Measurements from ENCODE around the gene ZFAND5. TPM values are rescaled to one million over a fixed set of nuclear protein-coding genes. Genes with fewer than 3 reads are reported as not detected.

The ZFAND5 gene
- total and polyA plus RNA-seq, 4 donors, result 45.6 to 119 (median 61.9) TPM

DNA sequence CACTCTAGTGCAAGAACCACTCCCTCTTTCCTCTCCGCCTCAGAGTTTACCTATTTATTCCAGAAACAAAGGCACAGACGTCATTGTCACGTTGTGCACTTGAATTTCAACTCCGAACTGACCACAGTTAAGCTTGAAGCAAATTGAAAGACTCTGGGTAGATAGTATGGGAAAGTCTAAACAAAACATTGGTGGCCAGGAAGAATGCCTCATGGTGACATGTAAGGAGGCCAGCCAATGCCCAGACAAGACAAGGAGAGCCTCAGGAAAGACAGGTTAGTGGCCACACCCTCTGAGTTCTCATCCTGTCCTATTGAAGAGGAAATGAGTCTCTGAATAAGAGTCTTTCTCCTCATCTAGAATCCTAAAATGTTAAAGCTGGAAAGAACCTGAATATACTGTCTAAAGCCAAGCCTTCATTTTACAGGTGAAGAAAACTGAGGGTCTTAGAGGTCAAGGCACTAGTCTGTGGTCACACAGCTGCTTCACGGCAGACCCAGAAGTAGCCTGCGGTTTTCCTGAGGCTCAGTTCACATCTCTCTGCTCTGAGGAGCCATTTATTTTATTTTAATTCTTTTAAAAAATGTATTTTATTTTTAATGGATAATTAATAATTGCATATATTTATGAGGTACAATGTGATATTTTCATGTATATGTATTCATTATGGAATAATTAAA is 30.2 kb downstream of the ZFAND5 start:
- DNase-seq (ENCODE audit: low spot score), result no peak
- WGBS, result 94% methylated on average over 6 of the region's 6 CpGs
- H3K36me3 ChIP-seq (ENCODE audit: control insufficient read depth in 4 of 4, insufficient read depth in 3 of 4, low read depth in 1 of 4, low read length in 3 of 4), result no peaks in the 10 kb centered on the region
- no peaks in the 10 kb centered on the region for H3K4me1 ChIP-seq (ENCODE audit: control insufficient read depth in 4 of 4, insufficient read depth in 4 of 4, low read length in 3 of 4)
- no peaks in the 10 kb centered on the region for H3K27me3 ChIP-seq (ENCODE audit: control insufficient read depth in 4 of 4, insufficient read depth in 4 of 4, low read length in 3 of 4)
- H3K9me3 ChIP-seq (ENCODE audit: control insufficient read depth in 4 of 4, low read length in 3 of 4), result no peaks in the 10 kb centered on the region
- TF ChIP-seq HNF4G (IDR thresholded peaks at IDR 0.05) (no peak), SP1 (IDR thresholded peaks at IDR 0.05) (no peak), YY1 (IDR thresholded peaks at IDR 0.05) (no peak), TAF1 (conservative IDR thresholded peaks at IDR 0.05) (no peak), JUND (IDR thresholded peaks at IDR 0.05) (no peak), NR2F2 (IDR thresholded peaks at IDR 0.05) (no peak), GABPA (IDR thresholded peaks at IDR 0.05 in 1 of 2, conservative IDR thresholded peaks at IDR 0.05 in 1 of 2) (no peak), RAD21 (IDR thresholded peaks at IDR 0.05) (no peak), HNF4A (conservative IDR thresholded peaks at IDR 0.05) (no peak), FOXA2 (IDR thresholded peaks at IDR 0.05) (no peak), FOXA1 (IDR thresholded peaks at IDR 0.05) (no peak)
- TF ChIP-seq, protein P1, sequence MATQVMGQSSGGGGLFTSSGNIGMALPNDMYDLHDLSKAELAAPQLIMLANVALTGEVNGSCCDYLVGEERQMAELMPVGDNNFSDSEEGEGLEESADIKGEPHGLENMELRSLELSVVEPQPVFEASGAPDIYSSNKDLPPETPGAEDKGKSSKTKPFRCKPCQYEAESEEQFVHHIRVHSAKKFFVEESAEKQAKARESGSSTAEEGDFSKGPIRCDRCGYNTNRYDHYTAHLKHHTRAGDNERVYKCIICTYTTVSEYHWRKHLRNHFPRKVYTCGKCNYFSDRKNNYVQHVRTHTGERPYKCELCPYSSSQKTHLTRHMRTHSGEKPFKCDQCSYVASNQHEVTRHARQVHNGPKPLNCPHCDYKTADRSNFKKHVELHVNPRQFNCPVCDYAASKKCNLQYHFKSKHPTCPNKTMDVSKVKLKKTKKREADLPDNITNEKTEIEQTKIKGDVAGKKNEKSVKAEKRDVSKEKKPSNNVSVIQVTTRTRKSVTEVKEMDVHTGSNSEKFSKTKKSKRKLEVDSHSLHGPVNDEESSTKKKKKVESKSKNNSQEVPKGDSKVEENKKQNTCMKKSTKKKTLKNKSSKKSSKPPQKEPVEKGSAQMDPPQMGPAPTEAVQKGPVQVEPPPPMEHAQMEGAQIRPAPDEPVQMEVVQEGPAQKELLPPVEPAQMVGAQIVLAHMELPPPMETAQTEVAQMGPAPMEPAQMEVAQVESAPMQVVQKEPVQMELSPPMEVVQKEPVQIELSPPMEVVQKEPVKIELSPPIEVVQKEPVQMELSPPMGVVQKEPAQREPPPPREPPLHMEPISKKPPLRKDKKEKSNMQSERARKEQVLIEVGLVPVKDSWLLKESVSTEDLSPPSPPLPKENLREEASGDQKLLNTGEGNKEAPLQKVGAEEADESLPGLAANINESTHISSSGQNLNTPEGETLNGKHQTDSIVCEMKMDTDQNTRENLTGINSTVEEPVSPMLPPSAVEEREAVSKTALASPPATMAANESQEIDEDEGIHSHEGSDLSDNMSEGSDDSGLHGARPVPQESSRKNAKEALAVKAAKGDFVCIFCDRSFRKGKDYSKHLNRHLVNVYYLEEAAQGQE (IDR thresholded peaks at IDR 0.05), result no peak
- TF ChIP-seq, protein P2, sequence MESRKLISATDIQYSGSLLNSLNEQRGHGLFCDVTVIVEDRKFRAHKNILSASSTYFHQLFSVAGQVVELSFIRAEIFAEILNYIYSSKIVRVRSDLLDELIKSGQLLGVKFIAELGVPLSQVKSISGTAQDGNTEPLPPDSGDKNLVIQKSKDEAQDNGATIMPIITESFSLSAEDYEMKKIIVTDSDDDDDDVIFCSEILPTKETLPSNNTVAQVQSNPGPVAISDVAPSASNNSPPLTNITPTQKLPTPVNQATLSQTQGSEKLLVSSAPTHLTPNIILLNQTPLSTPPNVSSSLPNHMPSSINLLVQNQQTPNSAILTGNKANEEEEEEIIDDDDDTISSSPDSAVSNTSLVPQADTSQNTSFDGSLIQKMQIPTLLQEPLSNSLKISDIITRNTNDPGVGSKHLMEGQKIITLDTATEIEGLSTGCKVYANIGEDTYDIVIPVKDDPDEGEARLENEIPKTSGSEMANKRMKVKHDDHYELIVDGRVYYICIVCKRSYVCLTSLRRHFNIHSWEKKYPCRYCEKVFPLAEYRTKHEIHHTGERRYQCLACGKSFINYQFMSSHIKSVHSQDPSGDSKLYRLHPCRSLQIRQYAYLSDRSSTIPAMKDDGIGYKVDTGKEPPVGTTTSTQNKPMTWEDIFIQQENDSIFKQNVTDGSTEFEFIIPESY (IDR thresholded peaks at IDR 0.05), result no peak
- TF ChIP-seq, protein P3, sequence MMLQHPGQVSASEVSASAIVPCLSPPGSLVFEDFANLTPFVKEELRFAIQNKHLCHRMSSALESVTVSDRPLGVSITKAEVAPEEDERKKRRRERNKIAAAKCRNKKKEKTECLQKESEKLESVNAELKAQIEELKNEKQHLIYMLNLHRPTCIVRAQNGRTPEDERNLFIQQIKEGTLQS (IDR thresholded peaks at IDR 0.05), result no peak
- TF ChIP-seq, protein P4, sequence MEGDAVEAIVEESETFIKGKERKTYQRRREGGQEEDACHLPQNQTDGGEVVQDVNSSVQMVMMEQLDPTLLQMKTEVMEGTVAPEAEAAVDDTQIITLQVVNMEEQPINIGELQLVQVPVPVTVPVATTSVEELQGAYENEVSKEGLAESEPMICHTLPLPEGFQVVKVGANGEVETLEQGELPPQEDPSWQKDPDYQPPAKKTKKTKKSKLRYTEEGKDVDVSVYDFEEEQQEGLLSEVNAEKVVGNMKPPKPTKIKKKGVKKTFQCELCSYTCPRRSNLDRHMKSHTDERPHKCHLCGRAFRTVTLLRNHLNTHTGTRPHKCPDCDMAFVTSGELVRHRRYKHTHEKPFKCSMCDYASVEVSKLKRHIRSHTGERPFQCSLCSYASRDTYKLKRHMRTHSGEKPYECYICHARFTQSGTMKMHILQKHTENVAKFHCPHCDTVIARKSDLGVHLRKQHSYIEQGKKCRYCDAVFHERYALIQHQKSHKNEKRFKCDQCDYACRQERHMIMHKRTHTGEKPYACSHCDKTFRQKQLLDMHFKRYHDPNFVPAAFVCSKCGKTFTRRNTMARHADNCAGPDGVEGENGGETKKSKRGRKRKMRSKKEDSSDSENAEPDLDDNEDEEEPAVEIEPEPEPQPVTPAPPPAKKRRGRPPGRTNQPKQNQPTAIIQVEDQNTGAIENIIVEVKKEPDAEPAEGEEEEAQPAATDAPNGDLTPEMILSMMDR (IDR thresholded peaks at IDR 0.05; ENCODE audit: low read depth, low read length, missing input control), result no peak
- H3K4me3 ChIP-seq (ENCODE audit: low read depth in 1 of 3, low read length in 3 of 3), result no peak overlapping the region
- H3K27ac ChIP-seq (ENCODE audit: low read depth in 1 of 2, low read length in 2 of 2), result no peak overlapping the region
- H3K9ac ChIP-seq (ENCODE audit: low read depth in 1 of 2, low read length in 2 of 2), result no peak overlapping the region

DNA sequence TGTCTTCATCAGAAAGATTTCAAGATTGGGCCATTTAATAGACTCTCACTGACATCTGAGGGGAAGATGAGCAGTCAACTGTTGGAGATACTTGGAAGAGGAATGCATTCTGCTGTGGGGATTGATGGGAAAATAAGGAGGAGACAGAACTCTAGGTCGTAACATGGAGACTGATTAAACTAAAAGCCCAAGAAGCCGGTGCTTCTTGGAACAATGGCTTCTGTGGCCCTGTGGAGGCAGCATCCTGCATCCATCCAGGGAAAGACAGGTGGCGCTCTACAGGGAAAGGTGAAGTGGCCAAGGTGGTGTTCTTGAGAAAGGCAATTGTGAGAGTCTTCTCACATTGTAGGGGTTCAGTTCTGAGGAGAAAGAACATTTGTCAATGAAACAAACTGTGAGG is 31.3 kb downstream of the ZFAND5 start:
- Histone ChIP-seq H3K27me3 (ENCODE audit: control insufficient read depth in 4 of 4, insufficient read depth in 4 of 4, low read length in 3 of 4) (no peaks in the 10 kb centered on the region), H3K4me3 (ENCODE audit: low read depth in 1 of 3, low read length in 3 of 3) (no peak overlapping the region), H3K9me3 (ENCODE audit: control insufficient read depth in 4 of 4, low read length in 3 of 4) (no peaks in the 10 kb centered on the region), H3K4me1 (ENCODE audit: control insufficient read depth in 4 of 4, insufficient read depth in 4 of 4, low read length in 3 of 4) (no peaks in the 10 kb centered on the region), H3K36me3 (ENCODE audit: control insufficient read depth in 4 of 4, insufficient read depth in 3 of 4, low read depth in 1 of 4, low read length in 3 of 4) (no peaks in the 10 kb centered on the region), H3K9ac (ENCODE audit: low read depth in 1 of 2, low read length in 2 of 2) (no peak overlapping the region), H3K27ac (ENCODE audit: low read depth in 1 of 2, low read length in 2 of 2) (no peak overlapping the region)
- WGBS, result 89% methylated on average over 3 of the region's 3 CpGs
- no peak for DNase-seq (ENCODE audit: low spot score)
- TF ChIP-seq HNF4G (IDR thresholded peaks at IDR 0.05), result no peak
- TF ChIP-seq EGR1 (IDR thresholded peaks at IDR 0.05; ENCODE audit: low read depth in 2 of 2), result no peak
- no peak for TF ChIP-seq JUND (IDR thresholded peaks at IDR 0.05)
- TF ChIP-seq, protein P1 (IDR thresholded peaks at IDR 0.05), result no peak
- TF ChIP-seq RXRA (IDR thresholded peaks at IDR 0.05), result no peak
- TF ChIP-seq FOXA1 (IDR thresholded peaks at IDR 0.05), result no peak
- TF ChIP-seq YY1 (IDR thresholded peaks at IDR 0.05), result no peak

Data from liver (tissue), 9 donors.